Activated effector memory CD4-positive, alpha-beta T cell treated with anti-CD3 and anti-CD28 coated beads, Interleukin-2, amount 50 U/mL, for 16 hours (primary cell): Measurements from ENCODE around the gene HDGFL3.

ENCODE experiments used
- DNase-seq: peaks from one replicate; pipeline ENCODE4 v3.0.0-alpha.2; 2020

Gene HDGFL3

DNA sequence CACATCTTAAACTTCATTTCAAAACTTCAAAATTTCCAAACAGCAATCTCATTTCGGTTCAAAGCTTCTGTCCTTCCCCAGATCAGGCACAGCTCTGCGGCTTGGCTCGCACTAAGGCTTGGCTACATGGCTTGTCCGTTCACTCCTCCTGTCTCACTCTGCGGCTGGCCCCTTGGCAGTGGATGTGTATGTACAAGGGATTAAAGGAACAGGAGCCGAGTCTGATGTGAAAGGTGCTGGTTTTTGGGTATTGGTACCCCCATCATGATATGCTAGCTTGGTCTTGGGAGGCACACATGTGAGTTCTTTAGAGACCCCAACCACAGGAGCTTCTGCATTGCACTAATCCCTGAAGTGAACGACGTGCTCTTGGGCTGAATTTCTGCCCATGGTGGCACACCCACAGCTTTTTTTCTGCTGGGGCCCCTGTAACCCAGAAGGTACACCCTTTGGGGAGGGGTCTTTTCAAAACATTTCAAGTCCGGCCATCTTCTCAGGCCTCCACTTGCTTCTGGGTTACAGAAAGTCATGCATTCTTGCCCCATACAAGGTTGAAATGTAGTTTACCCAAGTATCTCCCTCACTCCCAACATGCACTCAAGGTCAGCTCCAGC is 87.5 kb downstream of the HDGFL3 start:
- DNase-seq: no peak

DNA sequence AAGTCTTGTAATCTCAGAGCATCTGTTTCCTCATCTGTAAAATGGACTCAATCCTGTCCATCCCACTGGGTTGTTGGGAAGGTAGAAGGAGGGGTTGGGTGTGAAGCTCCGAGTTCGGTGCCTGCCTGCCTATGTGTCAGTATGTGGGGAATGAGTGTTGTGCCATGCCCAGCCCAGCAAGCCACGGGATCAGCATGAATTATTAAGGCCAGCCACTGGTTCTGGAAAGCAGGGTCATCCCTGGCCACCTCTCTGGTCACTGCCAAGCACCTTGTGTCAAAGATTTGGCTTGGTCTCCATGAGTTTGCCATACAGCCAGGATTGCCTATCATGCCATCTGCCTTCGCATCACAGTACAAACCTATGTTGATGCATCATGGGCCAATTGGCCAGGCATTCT is 88.7 kb downstream of the HDGFL3 start:
- no peak for DNase-seq

DNA sequence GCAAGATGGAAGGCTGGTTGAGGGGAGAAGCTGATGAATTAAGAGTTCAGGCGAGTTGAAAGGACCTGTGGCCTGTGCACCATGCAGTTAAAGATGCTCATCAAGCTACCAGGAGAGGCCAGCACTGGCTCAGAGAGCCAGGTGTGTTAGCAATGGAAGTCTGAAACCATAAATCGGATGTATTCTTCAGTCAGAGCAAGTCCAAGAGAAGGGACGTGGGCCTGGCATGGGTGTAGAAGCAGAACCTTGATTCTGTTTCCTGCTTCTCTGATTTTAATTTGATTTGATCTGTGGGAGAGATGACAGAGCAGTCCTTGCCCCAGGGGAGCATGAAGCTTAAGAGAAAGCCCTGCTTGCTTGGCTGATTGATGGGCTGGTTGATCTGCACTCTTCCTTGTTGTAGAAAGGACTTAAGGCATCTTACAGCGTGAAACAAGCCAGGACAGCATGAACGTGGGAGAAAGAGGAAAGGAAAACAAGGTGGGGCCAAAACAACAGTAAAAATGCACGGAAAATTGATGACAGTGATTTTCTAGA is 89.3 kb downstream of the HDGFL3 start:
- no peak for DNase-seq

DNA sequence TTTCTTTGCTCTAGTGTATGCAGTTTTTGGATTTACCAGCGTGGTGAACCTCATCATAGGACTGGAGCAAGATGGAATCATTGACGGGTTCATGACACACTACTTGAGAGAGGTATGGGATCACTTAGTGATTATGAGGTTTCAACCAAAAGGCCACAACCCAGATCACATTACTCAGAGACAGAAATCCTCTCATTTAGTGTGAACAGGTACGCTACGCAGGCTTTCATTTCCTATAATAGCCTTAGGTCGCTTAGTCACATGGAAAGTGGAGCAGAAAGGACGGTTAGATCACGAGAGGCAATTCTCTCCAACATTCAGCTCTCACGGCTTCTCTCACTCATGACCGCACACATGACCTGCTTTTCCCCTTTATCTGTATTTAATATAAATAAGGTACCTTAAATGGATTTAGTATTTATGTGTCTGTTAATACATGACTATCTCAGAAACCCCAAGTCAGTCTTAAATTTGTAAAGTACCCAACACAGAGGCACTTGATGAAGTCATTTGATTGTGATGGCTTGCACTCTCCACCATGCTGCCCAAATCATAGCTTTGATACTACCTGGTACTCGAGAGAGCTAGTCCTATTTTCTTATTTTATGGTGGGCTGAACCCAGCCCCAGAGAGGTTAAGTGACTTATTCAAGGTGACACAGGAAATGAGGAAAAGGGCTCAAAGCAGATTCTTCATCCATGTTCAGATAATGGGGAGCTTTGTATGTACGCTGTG is 91.6 kb downstream of the HDGFL3 start:
- DNase-seq: no peak

DNA sequence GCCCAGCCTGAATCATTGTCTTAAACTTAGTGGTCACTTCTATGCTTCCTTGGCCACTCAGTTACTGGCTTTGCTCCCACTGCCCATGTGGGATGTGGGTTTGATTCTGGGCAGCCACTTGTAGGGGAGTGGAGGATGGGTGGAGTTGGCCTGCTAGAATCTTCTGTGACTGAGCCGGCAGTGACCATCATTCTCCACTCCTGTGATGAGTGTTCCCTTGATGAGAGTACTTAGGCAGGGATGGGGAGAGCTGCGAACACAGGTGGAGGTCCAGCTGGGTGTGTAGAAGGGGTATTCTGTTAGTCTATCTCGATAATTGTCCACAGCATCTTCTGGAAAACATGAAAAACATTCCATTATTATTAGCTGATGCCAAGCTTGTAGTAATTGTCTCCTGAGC is 92.2 kb downstream of the HDGFL3 start:
- DNase-seq: no peak

DNA sequence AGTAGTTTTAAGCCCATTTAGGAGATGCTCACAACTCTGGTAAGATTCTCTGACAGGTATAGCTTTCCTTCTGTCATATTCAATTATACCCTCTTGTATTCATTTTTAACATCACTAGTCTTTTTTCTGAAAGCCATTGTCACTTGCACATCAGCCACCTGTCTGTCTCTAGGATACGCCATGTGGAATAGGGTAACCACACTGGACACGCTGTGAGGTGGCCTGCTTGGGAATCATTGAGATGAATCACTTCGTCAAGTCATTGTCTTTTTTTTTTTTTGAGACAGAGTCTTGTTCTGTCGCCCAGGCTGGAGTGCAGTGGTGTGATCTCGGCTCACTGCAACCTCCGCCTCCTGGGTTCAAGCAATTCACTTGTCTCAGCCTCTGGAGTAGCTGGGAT is 92.8 kb downstream of the HDGFL3 start:
- no peak for DNase-seq

DNA sequence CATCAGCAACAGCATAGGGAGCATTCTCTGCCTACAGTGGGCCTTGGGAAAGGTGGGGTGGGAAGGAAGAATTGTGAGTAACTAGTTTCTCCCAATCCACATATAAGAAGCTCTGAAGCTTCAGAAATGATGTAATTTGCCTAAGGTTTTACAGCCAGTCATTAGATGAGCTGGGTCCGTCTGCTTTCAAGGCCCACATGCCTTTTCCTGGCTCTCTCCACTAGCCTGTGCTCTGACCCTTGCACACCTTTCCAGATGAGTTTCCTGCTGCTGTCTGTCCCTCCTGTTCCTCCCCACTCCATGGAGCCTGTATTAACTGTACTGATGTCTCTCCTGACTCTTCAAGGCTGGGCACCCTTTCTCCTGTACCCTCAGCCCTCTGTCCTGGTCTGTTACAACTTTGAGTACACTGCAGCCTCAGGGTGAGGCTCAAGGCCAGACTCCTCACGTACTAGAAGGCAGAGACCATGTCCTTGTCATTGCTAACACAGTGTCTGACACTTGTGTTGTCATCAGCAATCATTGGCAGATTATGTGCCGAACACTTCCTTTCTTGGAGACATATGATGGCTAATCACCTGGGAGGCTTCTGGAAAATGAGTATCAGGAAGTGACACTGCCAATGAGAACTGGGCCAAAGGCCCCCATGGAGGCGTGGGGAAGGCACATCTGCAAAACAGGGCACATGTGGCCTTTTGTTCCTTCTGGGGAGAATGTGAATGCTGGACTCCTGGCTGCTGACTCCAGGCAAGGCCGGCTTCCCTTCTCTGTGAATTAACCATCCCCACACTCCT is 93.5 kb downstream of the HDGFL3 start:
- no peak for DNase-seq

DNA sequence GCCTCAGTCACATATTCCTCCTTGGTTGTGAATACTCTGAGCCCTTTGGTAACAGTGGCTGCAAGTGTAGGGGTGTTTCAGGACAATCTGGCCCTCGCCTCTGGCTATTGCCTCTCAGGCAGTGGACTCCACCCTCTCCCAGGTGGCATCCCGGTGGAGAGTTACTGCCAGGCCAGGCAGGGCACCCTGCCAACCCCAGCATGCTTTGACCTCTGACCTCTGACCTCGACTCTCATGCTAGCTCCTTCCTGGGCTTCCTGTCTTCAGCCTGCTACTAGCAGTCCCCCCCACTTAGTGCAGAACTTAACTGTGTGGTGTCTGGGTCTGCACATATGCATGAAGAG is 94.7 kb downstream of the HDGFL3 start:
- DNase-seq: no peak

DNA sequence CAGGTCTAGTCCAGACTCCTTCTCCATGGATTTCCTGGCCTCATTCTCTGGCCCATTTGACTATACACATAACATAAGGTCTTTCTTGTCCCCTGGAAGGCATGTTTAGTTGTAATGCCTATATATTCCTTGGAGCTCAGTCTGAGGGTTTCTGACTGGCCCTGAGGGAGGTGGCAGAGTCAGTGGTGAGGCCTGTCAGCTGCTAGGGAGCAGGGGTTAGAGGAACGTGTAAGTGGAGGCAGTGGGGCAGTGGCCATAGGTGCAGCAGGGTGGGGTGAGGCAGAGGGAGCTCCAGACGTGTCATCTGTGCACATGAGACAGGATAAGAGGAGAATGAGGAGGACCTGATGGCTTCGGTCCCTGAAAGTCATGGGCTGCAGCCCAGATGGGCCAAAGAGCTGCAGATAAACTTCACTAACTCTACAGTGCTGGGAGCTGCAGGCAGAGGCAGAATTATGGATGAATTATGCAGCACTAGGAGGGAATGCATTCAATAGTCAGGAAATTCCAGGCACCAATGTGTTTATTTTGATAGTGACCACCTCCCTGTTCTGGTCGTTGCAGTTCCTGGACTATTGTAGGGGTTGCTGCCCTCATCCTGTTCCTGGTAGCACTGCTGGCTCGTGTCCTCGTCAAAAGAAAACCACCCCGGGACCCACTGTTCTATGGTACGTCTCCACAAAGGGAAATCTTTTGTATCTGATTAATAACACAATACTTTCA is 95.2 kb downstream of the HDGFL3 start:
- no peak for DNase-seq

DNA sequence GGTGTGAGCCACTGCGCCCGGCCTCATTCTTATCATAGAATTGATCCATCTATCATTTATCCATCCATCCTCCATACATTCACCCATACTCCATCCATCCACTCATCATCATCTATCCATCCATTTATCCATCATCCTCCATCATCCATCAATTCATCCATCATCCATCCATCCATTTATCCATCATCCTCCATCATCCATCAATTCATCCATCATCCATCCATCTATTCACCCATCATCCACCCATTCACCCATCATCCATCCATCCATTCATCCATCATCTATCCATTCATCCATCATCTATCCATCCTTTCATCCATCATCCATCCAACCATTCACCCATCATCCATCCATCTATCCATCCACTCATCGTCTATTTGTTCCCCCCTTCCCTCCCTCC is 96.5 kb downstream of the HDGFL3 start:
- no peak for DNase-seq

DNA sequence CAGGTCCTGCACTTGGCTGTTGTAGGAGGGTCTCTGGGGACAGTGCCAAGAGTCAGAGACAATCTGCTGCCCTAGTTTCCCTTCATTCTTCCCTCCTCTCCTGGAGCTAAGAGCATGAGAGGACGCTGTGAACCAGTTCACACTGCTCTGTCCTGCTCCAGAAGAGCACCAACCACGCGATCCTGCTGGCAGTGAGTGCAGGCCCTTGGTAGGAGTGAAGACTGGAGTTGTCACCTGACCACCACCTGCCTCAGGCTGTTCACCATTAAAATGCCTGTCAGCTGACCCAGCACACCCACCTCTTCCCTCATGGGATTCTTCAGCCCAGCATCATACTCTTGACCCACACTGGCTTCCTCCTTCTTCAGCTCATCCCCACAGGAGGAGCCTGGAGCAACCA is 97.2 kb downstream of the HDGFL3 start:
- DNase-seq: no peak

DNA sequence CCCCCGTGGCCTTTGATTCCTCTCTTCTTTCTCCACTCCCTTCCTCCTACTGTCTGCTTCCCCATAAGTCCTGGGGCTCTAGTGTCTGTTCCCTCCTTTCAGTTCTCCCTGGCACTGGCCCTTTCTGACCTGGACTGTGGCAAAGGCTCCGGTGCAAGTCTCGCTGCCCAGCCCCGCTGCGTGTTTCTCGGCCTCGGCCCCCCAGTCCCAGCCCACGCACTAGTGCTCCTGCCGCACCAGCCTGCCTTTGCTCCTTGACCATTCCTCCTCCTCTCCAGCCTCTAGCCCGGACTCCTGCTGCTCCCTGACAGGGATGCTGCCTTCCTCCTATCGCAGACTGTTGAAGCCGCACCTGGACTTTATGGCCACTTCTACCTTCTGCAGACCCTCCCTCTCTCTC is 98.1 kb downstream of the HDGFL3 start:
- DNase-seq: no peak

DNA sequence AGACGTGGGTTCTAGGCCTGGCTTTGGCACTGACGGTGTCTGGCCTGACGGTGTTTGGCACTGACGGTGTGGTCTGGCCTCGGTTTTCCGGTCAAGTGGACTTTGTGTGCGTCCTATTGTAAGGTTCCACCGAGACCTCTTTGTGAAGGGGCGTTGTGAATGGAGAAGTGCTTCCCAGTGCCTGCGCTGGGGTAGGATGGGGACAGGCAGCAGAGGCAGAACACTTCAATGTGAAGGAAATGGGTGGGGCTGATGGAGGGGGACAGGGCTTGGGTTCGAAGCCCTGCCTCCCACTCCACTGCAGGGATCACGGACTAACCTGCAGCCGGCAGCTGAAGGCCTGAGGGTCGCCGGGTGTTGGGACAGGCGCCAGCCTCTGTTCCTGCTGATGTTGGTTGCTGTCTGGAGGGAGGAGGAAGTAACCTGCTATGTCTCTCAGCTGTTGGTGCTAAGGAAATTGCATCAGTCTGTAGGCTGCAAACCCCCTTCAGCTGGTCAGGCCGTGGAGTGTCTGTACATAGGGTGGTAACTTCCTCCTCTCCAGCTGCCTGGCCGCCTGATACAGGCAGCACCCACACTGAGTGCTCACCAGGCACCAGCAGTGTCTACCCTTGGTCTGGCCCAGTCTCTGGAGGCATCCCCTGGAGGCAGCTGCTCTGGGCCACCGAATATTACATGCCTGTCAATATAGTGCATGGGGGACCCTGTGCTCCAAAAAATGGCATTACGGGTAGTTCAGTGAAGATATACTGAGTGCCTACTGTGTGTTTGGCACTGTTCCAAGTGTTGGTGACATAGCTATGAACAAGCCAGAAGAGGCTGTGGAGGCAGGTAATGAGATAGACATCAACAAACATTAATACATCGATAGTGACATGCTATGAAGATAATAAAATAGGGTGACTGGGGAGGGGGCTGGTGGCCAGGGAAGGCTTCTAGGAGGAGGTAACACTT is 99.1 kb downstream of the HDGFL3 start:
- no peak for DNase-seq

DNA sequence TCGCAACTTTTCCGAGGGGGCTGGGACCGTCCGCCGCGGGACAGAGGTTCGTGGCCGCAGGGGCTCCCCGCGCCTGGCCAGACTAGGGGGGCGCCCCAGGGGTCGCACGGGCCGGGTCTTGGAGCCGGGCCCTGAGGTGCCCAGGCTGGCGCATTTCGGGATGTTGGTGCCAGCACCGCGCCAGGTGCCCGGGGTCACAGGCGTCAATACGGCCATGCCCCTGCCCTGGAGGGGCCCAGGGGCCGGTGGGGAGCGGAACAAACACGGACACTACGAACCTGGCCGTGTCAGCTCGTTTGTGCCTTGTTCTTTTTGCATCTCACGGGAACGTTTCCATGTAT is 99.8 kb downstream of the HDGFL3 start:
- DNase-seq: no peak

DNA sequence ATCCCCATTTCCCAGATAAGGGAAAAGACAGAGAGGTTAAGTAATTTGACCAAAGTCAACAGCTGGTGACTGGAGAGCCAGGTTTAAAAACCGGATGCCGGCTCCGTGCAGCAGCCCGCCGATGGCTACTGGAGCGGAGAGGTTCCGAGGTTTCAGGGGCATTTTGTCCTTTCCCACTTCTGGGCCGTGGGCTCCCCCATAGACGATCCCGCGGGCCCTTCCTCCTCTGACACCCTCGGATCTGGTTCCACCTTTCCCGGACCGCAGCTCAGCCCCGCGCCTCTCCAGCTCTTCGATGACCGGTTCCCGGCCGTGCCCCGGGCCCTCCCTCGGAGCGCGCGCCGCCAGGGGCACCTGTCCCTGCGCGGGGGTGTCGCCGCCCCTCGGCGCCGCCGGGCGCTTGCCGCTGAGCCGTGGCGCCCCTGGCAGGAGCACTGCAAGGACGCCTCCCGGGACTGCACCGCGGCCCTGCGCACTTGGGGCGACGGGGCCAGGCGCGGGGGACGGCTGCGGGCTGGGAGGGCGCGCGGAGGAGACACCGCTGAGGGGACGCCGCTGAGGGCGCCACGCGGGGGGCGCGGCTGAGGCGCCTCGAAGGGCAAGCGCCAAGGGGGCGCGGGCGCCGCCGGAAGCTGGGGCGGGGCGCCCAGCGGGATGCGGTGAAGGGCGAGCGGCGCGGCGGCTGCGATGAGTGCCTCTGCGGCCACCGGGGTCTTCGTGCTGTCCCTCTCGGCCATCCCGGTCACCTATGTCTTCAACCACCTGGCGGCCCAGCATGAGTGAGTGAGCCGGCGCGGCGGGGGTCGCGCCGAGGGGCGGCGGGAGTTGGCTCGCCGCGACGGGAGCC is 100.4 kb downstream of the HDGFL3 start, which contains the start of gene TM6SF1:
TM6SF1 (plus strand) TSS at position 652 of the 847 bp plus-strand sequence; CDS start at position 688, 36 bp downstream.
- DNase-seq: no peak

DNA sequence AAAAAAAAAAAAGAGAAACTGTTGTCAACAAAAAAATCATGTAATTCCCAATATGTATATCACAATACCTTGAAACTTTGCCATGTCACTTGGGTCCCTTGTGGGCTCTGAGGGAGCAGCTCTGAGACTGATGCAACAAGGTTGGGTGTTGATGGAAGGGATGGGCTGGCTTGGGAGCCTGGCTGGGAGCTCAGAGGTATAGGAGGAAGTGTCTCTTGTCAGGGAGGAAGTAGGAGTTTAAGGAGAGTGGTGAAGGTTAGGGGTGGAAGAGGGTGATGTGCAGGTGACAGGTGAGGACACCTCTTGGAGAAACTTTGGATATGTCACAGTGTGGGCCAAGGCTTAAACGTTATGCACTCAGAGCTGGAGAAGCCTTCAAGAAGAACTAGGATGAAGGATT is 102.2 kb downstream of the HDGFL3 start:
- DNase-seq: no peak

DNA sequence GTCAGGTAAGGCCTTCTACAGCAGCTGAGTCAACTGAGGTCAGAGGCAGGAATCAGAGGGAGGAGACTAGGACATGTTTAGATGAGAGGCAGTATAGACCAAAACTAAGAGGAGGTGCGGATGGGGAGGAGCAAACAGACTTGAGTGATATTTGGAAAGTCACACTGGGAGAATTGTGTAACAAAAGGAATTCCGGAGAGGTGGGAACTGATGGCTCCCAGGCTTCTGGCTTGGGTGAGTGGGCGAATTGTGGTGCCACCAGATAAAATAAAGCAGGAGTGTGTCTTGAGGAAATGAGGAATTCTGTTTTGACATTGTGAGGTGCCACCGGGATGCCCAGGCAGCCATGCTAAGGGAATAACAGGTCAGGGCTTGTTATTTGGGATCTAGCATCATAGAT is 103.5 kb downstream of the HDGFL3 start:
- no peak for DNase-seq

DNA sequence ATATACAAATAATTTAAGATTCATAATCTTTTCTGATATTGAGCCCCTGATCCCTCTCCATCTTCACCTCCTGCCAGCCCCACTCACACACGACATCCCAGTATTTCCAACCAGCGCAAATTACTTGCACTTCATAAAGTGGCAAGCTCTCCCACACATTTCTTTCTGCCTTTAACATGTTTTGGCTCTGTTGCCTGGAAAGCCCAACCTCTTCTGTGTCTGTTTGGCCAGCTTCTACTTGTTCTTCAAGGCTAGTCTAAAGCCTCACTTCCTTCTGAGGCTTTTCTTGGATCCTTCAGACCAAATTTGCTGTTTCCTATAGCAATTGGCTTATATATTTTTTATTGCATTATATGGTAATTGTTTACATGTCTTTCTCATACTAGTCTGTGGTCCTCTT is 105.3 kb downstream of the HDGFL3 start:
- DNase-seq: no peak

DNA sequence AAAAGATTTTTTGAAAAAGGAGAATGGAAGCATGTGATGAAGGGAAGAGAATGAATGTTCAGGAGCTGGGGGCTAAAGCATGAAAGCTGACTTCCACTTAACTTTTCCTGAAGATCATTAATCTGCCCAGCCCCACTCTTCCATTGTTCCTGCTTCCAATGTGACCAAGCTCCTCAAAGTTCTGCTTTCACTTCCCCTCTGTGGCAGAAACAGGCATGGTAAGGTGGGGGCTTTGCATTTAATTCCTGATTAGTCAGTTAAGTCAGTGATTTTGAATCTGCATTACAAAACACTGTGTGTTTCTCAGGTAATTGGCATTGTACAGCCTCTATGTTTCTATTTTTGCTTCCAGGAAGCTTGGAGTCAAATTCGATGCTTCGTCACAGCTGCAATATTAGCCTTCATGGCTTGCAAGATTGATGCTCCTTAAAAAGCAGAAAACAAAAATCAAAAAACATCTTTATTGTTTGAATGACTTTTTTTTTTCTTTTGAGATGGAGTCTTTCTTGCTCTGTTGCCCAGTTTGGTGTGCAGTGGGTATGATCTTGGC is 107.5 kb downstream of the HDGFL3 start:
- DNase-seq: no peak

DNA sequence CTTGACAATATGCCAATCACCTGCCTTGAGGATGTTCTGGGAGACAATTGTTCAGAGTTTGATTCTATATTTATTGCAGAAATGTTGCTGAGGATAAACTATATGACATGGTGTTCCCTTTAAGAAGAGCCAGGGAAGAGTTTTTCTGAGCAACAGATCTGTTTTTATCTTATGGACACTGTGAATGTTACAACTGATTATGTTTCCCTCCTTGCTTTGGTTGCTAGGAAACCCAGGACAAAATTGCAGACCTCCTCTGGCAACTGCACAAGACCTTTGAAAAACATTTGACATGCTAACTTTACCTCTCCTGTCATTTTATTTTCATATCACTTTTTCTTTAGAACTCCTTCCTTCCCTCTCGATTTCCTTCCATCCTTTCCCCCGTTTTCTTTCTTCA is 108.3 kb downstream of the HDGFL3 start:
- no peak for DNase-seq

DNA sequence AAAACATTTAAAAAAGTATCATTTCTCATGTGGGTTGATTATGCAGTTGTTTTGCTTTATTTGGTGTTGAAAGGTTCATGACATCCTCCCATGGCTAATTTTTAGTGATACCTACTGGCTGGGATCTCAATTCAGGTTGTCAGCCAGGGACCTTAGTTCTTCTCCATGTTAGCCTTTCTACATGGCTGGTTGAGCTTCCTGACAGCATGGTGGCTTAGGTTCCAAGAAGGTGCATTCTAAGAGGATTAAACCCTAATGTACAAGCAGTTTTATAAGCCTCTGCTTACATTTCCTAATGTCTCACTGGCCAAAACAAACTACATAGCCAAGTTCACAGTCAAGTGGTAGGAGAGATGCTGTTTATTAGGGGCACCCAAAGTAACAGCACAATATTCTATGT is 109.5 kb downstream of the HDGFL3 start:
- no peak for DNase-seq
